HEK293 (cell line): ENCODE data around the gene TAPBPL.

Experiments used
- CTCF ChIP-seq: fragments of 450-650 bp; formaldehyde crosslinking; IDR thresholded peaks from 2 replicates; pipeline ENCODE4 v1.5.1; 2016; ENCODE audit warnings: missing biosample characterization, missing genetic modification characterization
- HOXA7 ChIP-seq: sonication (generic); formaldehyde crosslinking; IDR thresholded peaks from 2 replicates; pipeline ENCODE4 v1.8.1; 2022; ENCODE audit warnings: missing genetic modification reagents, borderline replicate concordance
- MYNN ChIP-seq: fragments of 450-650 bp; formaldehyde crosslinking; IDR thresholded peaks from 2 replicates; pipeline ENCODE4 v1.5.1; 2016; ENCODE audit warnings: missing biosample characterization, missing genetic modification characterization, borderline replicate concordance
- RBAK ChIP-seq: fragments of 450-650 bp; formaldehyde crosslinking; IDR thresholded peaks from 2 replicates; pipeline ENCODE4 v1.5.1; 2016; ENCODE audit warnings: missing biosample characterization, missing genetic modification characterization
- REST ChIP-seq: fragments of 450-650 bp; formaldehyde crosslinking; IDR thresholded peaks from 2 replicates; pipeline ENCODE4 v1.5.1; 2016; ENCODE audit warnings: missing biosample characterization, missing genetic modification characterization
- ZBTB17 ChIP-seq: fragments of 450-650 bp; formaldehyde crosslinking; IDR thresholded peaks from 2 replicates; pipeline ENCODE4 v1.5.1; 2016; ENCODE audit warnings: missing biosample characterization, missing genetic modification characterization
- ZNF639 ChIP-seq: fragments of 450-650 bp; formaldehyde crosslinking; IDR thresholded peaks from 2 replicates; pipeline ENCODE4 v1.5.1; 2016; ENCODE audit warnings: missing biosample characterization, missing genetic modification characterization

- TF ChIP-seq RBAK (tag by site-specific recombination) (no peak), CTCF (tag by site-specific recombination) (no peak), MYNN (tag by site-specific recombination) (no peak), ZNF639 (tag by site-specific recombination) (no peak), ZBTB17 (no peak), REST (no peak), HOXA7 (no peak)
Measured at GRCh38 chr12:6428326-6428725, 23.5 kb upstream of the TAPBPL start.
